ENCODE measurements around the gene SENP2. TPM values are rescaled to one million over a fixed set of nuclear protein-coding genes. Genes with fewer than 3 reads are reported as not detected.
A peak's percentile ranks its signal among the peaks of the same experiment; 100 is the strongest.
"Not testable (repeated sequence)": the region's sequence is repeated elsewhere in the genome, so short reads cannot be mapped to it uniquely, and the experiment has no call there.

SENP2 gene
- total RNA-seq, 2 experiments from 2014 or later: 31.4 to 32.4 TPM

DNA sequence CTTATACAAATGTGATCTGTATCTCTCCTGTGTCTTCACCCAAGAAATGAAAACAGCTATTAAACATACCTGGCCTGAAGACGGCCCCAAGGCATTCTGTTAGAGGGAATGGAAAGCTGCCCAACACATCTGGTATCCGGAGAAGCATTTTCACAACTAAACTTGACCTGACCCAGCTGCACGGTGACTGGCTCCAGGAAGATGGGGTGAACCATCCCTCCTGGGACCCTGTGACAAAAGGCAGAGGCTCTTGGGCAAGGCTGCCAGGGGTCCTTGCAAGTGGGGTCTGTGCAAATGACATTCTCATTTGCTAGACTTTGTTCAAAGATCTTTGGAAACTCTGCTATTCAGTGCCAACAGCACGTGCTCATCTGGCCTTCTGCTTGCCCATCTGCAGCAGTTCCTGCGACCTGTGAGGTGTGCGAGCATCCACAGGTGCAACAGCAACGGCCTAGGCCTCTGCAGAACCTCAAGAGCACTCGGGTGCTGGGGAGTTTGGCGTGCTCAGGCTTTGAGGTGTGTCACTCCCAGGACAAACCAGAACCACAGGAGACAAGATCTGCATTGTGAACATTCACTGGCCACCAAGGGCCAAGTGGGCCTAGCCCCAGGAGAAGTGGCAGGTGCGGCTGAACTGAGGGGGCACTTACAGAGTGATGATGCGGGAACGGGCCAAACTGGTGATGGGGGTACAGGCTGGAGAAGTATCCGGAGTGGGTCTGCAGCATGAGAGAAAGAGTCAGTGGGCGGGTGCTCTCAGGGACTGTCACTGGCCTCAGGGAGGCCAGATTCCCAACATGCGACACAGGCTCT is 71.8 kb downstream of the SENP2 start:
- DNase-seq (no peak), ATAC-seq (ENCODE audit: low read depth) (no peak)
- H3K27me3 Mint-ChIP-seq: peaks cover 8% of the 10 kb centered on the region
- POLR2A ChIA-PET: no interaction called here
- no peak overlapping the region for H3K4me3 Mint-ChIP-seq
- H3K4me1 Mint-ChIP-seq: peaks cover 3% of the 10 kb centered on the region
- H3K9me3 Mint-ChIP-seq: no peaks in the 10 kb centered on the region
- H3K36me3 Mint-ChIP-seq: no peaks in the 10 kb centered on the region
- no peak overlapping the region for H3K27ac Mint-ChIP-seq

DNA sequence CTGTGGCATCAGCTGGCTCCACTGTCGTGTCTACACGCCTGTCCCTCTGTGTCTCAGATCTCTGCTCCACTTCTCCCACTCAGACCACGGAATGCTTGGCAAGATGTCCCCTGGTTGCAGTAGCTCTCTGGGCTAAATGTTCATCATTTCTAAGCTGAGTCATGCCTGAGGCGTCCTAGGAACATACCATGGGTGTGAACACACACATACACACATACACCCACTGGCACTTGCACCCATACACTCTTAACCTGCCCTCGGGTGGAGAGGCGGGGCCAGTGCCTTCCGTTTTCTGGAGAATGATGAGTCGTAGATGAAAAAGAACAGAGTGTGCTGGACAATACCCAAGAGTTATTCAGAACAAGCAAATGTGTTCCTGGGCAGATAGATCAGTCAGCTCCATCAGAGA is 72.4 kb downstream of the SENP2 start:
- Mint-ChIP-seq H3K27me3 (peaks cover 10% of the 10 kb centered on the region), H3K4me1 (peaks cover 3% of the 10 kb centered on the region), H3K27ac (no peak overlapping the region), H3K36me3 (no peaks in the 10 kb centered on the region), H3K4me3 (no peak overlapping the region), H3K9me3 (no peaks in the 10 kb centered on the region)
- POLR2A ChIA-PET: no interaction called here
- ATAC-seq (ENCODE audit: low read depth) (no peak), DNase-seq (no peak)

DNA sequence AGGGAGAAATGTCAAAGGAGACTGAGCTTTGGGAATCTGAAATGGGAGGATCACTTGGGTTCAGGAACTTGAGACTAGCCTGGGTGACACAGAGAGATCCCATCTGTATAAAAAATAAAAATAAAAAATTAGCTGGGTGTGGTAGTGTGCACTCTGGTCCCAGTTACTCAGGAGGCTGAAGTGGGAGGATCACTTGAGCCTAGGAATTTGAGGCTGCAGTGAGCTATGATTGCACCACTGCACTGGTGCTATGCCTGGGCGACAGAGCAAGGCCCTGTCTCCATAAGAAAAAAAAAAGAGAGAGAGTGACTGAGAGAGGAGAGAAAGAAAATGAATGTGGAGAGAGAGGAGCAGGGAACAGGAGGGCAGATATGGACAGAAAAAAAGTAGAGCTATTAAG is 72.8 kb downstream of the SENP2 start:
- no peaks in the 10 kb centered on the region for H3K36me3 Mint-ChIP-seq

DNA sequence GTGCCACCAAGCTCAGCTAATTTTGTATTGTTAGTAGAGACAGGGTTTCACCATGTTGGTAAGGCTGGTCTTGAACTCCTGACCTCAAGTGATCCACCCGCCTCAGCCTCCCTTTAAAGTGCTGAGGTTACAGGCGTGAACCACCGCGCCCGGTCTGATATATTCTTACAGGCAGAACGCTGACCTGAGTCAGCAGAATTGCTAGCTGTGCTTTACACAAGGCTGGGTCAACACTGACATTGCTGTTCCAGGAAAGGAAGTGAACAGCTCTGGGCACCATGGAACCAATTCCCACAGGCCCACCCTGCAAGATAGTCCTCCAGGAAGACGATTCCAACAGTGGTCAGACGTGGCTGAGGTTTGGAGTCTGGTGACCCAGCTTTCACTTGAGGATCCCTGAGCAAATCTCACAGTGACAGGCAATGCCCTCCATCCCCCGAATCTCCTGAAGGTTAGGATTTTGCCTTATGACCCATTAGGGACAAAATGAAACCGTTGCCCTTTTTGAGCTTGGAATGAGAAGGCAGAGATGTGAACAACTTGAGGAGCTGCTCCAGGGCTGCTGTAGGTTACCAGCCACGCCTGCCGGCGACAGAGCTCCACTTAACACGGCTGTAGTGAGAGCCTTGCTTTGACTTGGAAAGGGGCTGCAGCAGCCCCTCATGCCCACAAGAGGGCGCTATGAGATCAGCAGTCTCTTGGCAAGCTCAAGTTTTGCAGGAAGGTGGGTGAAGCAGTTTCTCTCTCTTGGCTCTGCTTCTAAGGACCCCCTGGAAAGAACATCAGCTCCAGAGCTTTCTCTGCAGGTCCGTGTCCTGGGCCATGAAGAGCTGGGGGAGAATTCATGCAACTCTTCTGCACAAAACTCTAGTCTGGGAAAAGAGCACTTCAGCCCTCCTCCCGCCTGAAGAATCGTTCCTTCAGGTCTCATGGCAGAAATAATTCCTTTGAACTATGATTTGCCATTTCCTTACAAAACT is 74.1 kb downstream of the SENP2 start:
- Mint-ChIP-seq H3K4me3 (no peak overlapping the region), H3K9me3 (no peaks in the 10 kb centered on the region), H3K4me1 (peaks cover 3% of the 10 kb centered on the region), H3K27ac (no peak overlapping the region), H3K36me3 (no peaks in the 10 kb centered on the region), H3K27me3 (peaks cover 14% of the 10 kb centered on the region)
- POLR2A ChIA-PET: interaction anchor here (0.8 kb wide), 1 partner anchor 108 kb away, joined by 3 read pairs; no protein-coding TSS in a partner anchor
- DNase-seq (peak; percentile 57), ATAC-seq (ENCODE audit: low read depth) (peak; percentile 90)

More for the DNA sequence above, 72.8 kb downstream of the SENP2 start:
- POLR2A ChIA-PET: no interaction called here
- no peak overlapping the region for H3K27ac Mint-ChIP-seq
- no peaks in the 10 kb centered on the region for H3K9me3 Mint-ChIP-seq
- peaks cover 10% of the 10 kb centered on the region for H3K27me3 Mint-ChIP-seq
- H3K4me1 Mint-ChIP-seq: peaks cover 3% of the 10 kb centered on the region
- no peak for ATAC-seq (ENCODE audit: low read depth)
- no peak for DNase-seq
- no peak overlapping the region for H3K4me3 Mint-ChIP-seq

DNA sequence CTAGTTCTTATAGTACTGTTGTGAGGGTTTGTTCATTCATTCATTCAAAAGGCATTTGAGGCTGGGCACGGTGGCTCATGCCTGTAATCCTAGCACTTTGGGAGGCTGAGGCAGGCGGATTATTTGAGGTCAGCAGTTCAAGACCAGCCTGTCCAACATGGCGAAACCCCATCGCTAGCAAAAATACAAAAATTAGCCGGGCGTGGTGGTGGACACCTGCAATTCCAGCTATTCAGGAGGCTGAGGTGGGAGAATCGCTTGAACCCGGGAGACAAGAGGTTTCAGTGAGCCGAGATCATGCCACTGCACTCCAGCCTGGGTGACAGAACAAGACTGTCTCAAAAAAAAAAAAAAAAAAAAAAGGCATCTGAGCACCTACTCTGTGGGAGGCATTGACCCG is 75.2 kb downstream of the SENP2 start:
- H3K36me3 Mint-ChIP-seq; ATAC-seq (ENCODE audit: low read depth); H3K4me3 Mint-ChIP-seq; POLR2A ChIA-PET; H3K9me3 Mint-ChIP-seq; H3K27ac Mint-ChIP-seq; DNase-seq; H3K4me1 Mint-ChIP-seq: not testable (repeated sequence)
- H3K27me3 Mint-ChIP-seq: peaks cover 20% of the 10 kb centered on the region

DNA sequence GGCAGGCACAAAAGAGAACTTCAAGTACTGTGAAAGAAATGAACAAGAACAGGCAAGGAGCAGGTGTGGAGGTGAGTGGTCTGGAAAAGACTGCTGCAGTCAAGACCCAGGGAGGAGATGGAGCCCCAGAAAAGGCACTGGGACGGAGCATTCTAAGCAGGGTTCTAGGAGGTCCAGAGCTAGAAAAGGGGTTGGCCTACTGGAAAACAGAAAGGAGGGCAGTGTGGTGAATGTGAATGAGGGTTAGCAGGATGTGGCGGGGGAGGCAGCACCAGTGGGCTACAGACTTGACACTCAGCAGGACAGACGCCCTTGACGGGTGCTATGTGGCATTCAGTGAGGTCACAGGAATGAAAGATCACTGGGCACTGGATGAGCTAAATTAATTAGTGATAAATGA is 75.7 kb downstream of the SENP2 start:
- Mint-ChIP-seq H3K9me3 (no peaks in the 10 kb centered on the region), H3K27ac (no peak overlapping the region), H3K27me3 (peaks cover 20% of the 10 kb centered on the region), H3K36me3 (no peaks in the 10 kb centered on the region), H3K4me1 (peaks cover 3% of the 10 kb centered on the region), H3K4me3 (no peak overlapping the region)
- POLR2A ChIA-PET: no interaction called here
- ATAC-seq (ENCODE audit: low read depth) (no peak), DNase-seq (no peak)

DNA sequence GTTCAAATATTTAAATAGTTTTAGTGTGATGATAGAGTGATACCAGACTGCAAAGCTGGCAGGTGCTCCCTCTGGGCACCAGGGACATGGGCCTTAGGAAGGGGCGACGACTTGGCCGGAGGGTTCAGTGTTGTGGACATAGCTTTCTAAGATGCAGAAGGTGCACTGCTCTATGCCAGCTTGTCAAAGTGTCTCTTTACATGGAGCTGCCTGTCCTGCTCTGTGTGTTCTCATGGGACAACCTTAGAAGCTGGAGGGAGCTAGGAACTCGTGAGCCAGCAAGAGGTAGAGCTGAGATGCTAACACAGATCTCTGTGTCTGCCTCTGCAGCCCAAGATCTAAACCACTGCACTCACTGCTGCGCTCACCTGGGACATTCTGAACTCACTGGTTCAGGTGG is 77.8 kb downstream of the SENP2 start:
- no peaks in the 10 kb centered on the region for H3K9me3 Mint-ChIP-seq

DNA sequence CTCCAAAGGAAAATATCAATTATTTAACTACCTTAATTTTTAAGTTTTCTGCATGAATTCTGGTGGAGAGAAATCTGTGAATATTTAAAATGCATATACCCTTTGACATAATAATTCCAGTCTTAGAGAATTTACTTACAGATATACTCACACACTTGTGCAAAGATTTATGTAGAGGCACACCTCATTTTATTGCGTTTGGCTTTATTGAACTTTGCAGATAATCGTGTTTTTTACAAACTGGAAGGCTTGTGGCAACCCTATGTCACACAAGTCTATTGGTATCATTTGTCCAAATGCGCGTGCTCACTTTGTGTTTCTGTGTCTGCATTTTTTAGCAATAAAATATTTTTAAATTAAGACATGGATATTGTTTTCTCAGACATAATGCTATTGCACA is 81.5 kb downstream of the SENP2 start:
- Mint-ChIP-seq H3K36me3 (no peaks in the 10 kb centered on the region), H3K27me3 (peaks cover 21% of the 10 kb centered on the region), H3K4me1 (no peaks in the 10 kb centered on the region), H3K9me3 (no peaks in the 10 kb centered on the region), H3K4me3 (no peak overlapping the region), H3K27ac (no peak overlapping the region)
- ATAC-seq (ENCODE audit: low read depth) (no peak), DNase-seq (no peak)
- POLR2A ChIA-PET: no interaction called here

More for the DNA sequence above, 77.8 kb downstream of the SENP2 start:
- no peak for ATAC-seq (ENCODE audit: low read depth)
- peaks cover 3% of the 10 kb centered on the region for H3K4me1 Mint-ChIP-seq
- peaks cover 23% of the 10 kb centered on the region for H3K27me3 Mint-ChIP-seq
- POLR2A ChIA-PET: no interaction called here
- no peaks in the 10 kb centered on the region for H3K36me3 Mint-ChIP-seq
- H3K4me3 Mint-ChIP-seq: no peak overlapping the region
- no peak for DNase-seq
- no peak overlapping the region for H3K27ac Mint-ChIP-seq

DNA sequence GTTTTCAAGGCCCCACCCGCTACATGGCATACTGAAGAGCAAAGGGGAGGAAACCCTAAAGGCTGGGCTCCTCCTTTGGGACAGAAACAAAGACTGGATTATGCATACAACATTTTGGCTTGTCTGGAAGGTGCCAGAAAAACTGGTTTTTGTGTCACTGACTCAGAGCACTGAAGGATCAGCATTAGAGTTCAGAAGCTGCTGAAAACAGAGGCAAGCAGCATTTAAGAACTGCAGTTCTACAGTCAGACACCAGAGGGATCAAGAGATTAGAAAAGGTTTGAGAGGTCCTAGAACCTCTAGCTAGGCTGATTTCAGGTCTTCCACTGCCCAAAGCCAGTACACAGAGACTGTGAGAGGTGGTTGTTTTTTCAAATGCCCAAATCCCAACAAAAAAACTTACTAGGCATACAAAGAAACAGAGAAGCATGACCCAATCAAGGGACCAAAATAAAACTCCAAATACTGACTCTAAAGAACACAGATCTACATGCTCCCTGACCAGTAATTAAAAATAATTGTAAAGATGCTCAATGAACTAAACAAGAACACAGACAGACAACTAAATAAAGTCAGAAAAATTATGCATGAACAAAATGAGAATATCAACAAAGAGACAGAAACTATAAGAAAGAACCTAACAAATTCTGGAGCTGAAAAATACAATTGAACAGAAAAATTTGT is 91.2 kb downstream of the SENP2 start:
- no peak overlapping the region for H3K4me3 Mint-ChIP-seq
- H3K36me3 Mint-ChIP-seq: no peaks in the 10 kb centered on the region
- peaks cover 43% of the 10 kb centered on the region for H3K27me3 Mint-ChIP-seq
- POLR2A ChIA-PET: no interaction called here
- H3K27ac Mint-ChIP-seq: no peak overlapping the region
- ATAC-seq (ENCODE audit: low read depth): no peak
- no peaks in the 10 kb centered on the region for H3K4me1 Mint-ChIP-seq
- DNase-seq: no peak
- no peaks in the 10 kb centered on the region for H3K9me3 Mint-ChIP-seq

DNA sequence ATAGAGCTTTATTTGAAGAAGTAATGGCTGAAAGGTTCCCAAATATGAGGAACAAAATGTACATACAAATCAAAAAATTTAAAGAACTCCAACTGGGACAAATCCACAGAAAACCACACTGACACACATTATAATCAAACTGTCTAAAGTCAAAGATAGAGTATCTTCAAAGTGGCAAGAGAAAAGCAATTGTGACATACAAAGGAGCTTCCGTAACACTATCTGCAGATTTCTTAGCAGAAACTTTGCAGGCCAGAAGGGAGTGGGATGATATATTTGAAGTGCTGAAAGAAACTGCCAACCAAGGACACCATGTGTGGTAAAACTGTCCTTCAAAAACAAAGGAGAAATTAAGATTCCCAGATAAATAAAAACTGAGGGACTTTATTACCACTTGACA is 91.9 kb downstream of the SENP2 start:
- Mint-ChIP-seq H3K36me3 (no peaks in the 10 kb centered on the region), H3K4me3 (no peak overlapping the region), H3K4me1 (no peaks in the 10 kb centered on the region), H3K9me3 (no peaks in the 10 kb centered on the region), H3K27me3 (peaks cover 42% of the 10 kb centered on the region), H3K27ac (no peak overlapping the region)
- DNase-seq: no peak
- POLR2A ChIA-PET: no interaction called here
- no peak for ATAC-seq (ENCODE audit: low read depth)

DNA sequence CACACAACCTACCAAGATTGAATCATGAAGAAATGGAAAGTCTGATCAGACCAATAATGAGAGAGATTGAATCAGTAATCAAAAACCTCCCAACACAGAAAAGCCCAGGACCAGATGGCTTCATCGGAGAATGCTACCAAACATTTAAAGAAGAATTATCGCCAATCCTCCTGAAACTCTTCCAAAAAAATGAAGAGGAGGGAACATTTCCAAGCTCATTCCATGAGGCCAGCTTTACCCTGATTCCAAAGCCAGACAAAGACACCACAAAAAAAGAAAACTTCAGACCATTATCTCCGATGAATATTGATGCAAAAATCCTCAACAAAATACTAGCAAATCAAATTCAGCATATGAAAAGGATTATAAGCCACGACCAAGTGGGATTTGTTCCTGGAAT is 94.1 kb downstream of the SENP2 start:
- H3K9me3 Mint-ChIP-seq: no peaks in the 10 kb centered on the region
- ATAC-seq (ENCODE audit: low read depth) (no peak), DNase-seq (no peak)
- no peaks in the 10 kb centered on the region for H3K36me3 Mint-ChIP-seq
- no peak overlapping the region for H3K4me3 Mint-ChIP-seq
- POLR2A ChIA-PET: no interaction called here
- no peaks in the 10 kb centered on the region for H3K4me1 Mint-ChIP-seq
- peaks cover 32% of the 10 kb centered on the region for H3K27me3 Mint-ChIP-seq
- H3K27ac Mint-ChIP-seq: no peak overlapping the region

Measured in activated naive CD8-positive, alpha-beta T cell treated with anti-CD3 and anti-CD28 coated beads, Interleukin-2, amount 10 ng/mL, durations not matched to agents 7 days and 5 days (primary cell).